ENCODE measurements around the gene ZCCHC17. TPM values are rescaled to one million over a fixed set of nuclear protein-coding genes. Genes with fewer than 3 reads are reported as not detected.

ZCCHC17 gene
- total and polyA plus RNA-seq, 2 donors (not counting 3 experiments of a cell fraction or from before 2014, with no cell fraction given) = 32.0 to 41.4 TPM

DNA sequence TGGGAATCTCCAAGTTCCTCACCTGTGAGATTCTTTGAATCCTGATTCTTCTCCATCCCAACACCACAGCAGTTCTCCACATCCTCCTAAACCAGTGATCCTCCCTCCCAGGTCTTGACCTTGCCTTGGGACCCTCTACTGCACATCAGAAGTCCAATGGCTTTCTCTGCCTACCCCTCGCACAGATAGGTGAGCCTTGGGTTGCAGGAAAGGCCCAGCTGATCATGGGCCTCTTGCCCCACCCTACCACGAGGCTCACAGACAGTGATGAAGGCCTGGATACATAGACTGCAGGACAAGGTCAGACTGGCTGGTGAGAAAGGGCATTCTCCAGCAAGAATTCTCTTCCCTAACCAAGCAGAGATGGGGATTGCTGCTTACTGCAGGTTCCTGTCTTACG, 75.2 kb downstream of the ZCCHC17 start:
- H3K79me2 ChIP-seq (ENCODE audit: control insufficient read depth, insufficient read depth, low read length) = no peaks in the 10 kb centered on the region
- FAIRE-seq = no peak
- no peak overlapping the region for H3K27ac ChIP-seq (ENCODE audit: insufficient read depth, low read depth, low read length)
- DNase-seq (ENCODE audit: low read depth, low spot score) = no peak
- BruUV-seq (replicated peaks) = no TSS peak
- H3K4me3 ChIP-seq (replicated peaks in 1 of 3; ENCODE audit: insufficient read depth in 1 of 3, low read depth in 1 of 3, low read length in 3 of 3) = no peak overlapping the region
- peaks cover 0 to 5% of the 10 kb centered on the region in 2 experiments for H3K36me3 ChIP-seq (ENCODE audit: control insufficient read depth in 2 of 2, extremely low read depth in 1 of 2, insufficient read depth in 2 of 2, low read length in 2 of 2)
- dilution Hi-C loops (cut with MboI; ENCODE audit: extremely low pct_ligation_motif_present, low sequenced_read_pairs) (no loop called here), intact Hi-C loops (cut with micrococcal nuclease) (no loop called here)
- ChIA-PET POLR2A (no interaction called here), CTCF (interaction anchor here (0.7 to 1.6 kb wide), 4 partner anchors 9 to 188 kb away, joined by 3 to 5 read pairs (median 4); no protein-coding TSS in a partner anchor)
- no peak overlapping the region for H3K4me2 ChIP-seq (ENCODE audit: insufficient read depth, low read length)
- no peak for TF ChIP-seq EZH2 (IDR thresholded peaks at IDR 0.05; ENCODE audit: borderline replicate concordance, low read depth, low read length, severe bottlenecking)
- no peak for TF ChIP-seq FOS (IDR thresholded peaks at IDR 0.05; ENCODE audit: borderline replicate concordance, insufficient read depth, low read length)
- no peak for TF ChIP-seq GATA2 (IDR thresholded peaks at IDR 0.05; ENCODE audit: insufficient read depth, insufficient read length, low read depth, low read length)
- no peak for TF ChIP-seq MYC (IDR thresholded peaks at IDR 0.05; ENCODE audit: low read depth, low read length)
- TF ChIP-seq JUN (IDR thresholded peaks at IDR 0.05; ENCODE audit: borderline replicate concordance, insufficient read depth, insufficient read length, low read depth) = no peak
- no peak overlapping the region for H2AFZ ChIP-seq (ENCODE audit: low read depth, low read length)
- H4K20me1 ChIP-seq (replicated peaks; ENCODE audit: control insufficient read depth, extremely low read depth, insufficient read depth, low read length) = no peaks in the 10 kb centered on the region
- peaks cover 6% of the 10 kb centered on the region for H3K4me1 ChIP-seq (ENCODE audit: control insufficient read depth, extremely low read depth, insufficient read depth, low read length)
- H3K9me1 ChIP-seq (replicated peaks; ENCODE audit: control insufficient read depth, extremely low read depth, insufficient read depth, low read length) = no peaks in the 10 kb centered on the region
- H3K9me3 ChIP-seq (replicated peaks; ENCODE audit: control insufficient read depth, insufficient read depth, low read length) = no peaks in the 10 kb centered on the region
- H3K9ac ChIP-seq (replicated peaks; ENCODE audit: extremely low read depth, insufficient read depth, low read length) = no peak overlapping the region
- no peaks in the 10 kb centered on the region for H3K27me3 ChIP-seq (ENCODE audit: control insufficient read depth in 2 of 2, insufficient read depth in 2 of 2, low read length in 2 of 2)

DNA sequence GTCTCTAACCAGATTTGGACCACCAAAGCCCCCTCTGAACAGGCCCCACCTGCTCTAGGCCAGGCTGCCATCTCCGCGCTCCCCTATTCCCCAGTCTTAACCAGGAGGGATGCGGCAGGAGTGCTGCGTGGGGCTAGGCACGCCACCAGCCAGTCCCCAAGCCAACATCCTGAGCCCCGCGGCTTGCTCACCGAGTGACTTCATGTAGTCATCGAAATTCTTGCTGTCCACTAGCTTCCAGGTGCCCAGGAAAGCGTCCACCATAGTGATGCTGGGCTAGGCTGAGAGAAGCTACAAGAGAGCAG, 75.9 kb downstream of the ZCCHC17 start:
- BruUV-seq (replicated peaks) = no TSS peak
- ChIA-PET POLR2A (interaction anchor here (0.6 kb wide), 1 partner anchor 629 kb away, joined by 8 read pairs; no protein-coding TSS in a partner anchor), CTCF (interaction anchor here (1.3 to 2.9 kb wide), 4 partner anchors 10 to 187 kb away, joined by 4 to 26 read pairs (median 10); no protein-coding TSS in a partner anchor)
- H3K4me1 ChIP-seq (ENCODE audit: control insufficient read depth, extremely low read depth, insufficient read depth, low read length) = peaks cover 6% of the 10 kb centered on the region
- no peaks in the 10 kb centered on the region for H3K79me2 ChIP-seq (ENCODE audit: control insufficient read depth, insufficient read depth, low read length)
- no peaks in the 10 kb centered on the region for H3K9me3 ChIP-seq (replicated peaks; ENCODE audit: control insufficient read depth, insufficient read depth, low read length)
- H3K27me3 ChIP-seq (ENCODE audit: control insufficient read depth in 2 of 2, insufficient read depth in 2 of 2, low read length in 2 of 2) = no peaks in the 10 kb centered on the region
- H3K9me1 ChIP-seq (replicated peaks; ENCODE audit: control insufficient read depth, extremely low read depth, insufficient read depth, low read length) = no peaks in the 10 kb centered on the region
- H3K4me3 ChIP-seq (replicated peaks in 1 of 3; ENCODE audit: insufficient read depth in 1 of 3, low read depth in 1 of 3, low read length in 3 of 3) = peak overlapping the region in 2 of 3 experiments; percentile 17 to 43
- H3K36me3 ChIP-seq (ENCODE audit: control insufficient read depth in 2 of 2, extremely low read depth in 1 of 2, insufficient read depth in 2 of 2, low read length in 2 of 2) = no peaks in the 10 kb centered on the region
- H4K20me1 ChIP-seq (replicated peaks; ENCODE audit: control insufficient read depth, extremely low read depth, insufficient read depth, low read length) = no peaks in the 10 kb centered on the region
- dilution Hi-C loops (cut with MboI; ENCODE audit: extremely low pct_ligation_motif_present, low sequenced_read_pairs) = no loop called here
- no peak for FAIRE-seq
- no peak overlapping the region for H3K27ac ChIP-seq (ENCODE audit: insufficient read depth, low read depth, low read length)
- peak overlapping the region; percentile 85 for H3K4me2 ChIP-seq (ENCODE audit: insufficient read depth, low read length)
- H2AFZ ChIP-seq (ENCODE audit: low read depth, low read length) = no peak overlapping the region
- no peak overlapping the region for H3K9ac ChIP-seq (replicated peaks; ENCODE audit: extremely low read depth, insufficient read depth, low read length)
- DNase-seq (ENCODE audit: low read depth, low spot score) = no peak
- TF ChIP-seq, protein P1, sequence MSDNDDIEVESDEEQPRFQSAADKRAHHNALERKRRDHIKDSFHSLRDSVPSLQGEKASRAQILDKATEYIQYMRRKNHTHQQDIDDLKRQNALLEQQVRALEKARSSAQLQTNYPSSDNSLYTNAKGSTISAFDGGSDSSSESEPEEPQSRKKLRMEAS (IDR thresholded peaks at IDR 0.05; ENCODE audit: insufficient read depth, insufficient read length) = no peak
- TF ChIP-seq GATA2 (IDR thresholded peaks at IDR 0.05; ENCODE audit: insufficient read depth, insufficient read length, low read depth, low read length) (no peak), FOS (IDR thresholded peaks at IDR 0.05; ENCODE audit: borderline replicate concordance, insufficient read depth, low read length) (no peak), POLR2A (IDR thresholded peaks at IDR 0.05; ENCODE audit: low read depth, low read length) (no peak), JUN (IDR thresholded peaks at IDR 0.05; ENCODE audit: borderline replicate concordance, insufficient read depth, insufficient read length, low read depth) (no peak), POLR2AphosphoS5 (IDR thresholded peaks at IDR 0.05; ENCODE audit: insufficient read depth, low read depth, low read length) (no peak), EZH2 (IDR thresholded peaks at IDR 0.05; ENCODE audit: borderline replicate concordance, low read depth, low read length, severe bottlenecking) (no peak), MYC (IDR thresholded peaks at IDR 0.05; ENCODE audit: low read depth, low read length) (no peak)
- TF ChIP-seq, protein P2, sequence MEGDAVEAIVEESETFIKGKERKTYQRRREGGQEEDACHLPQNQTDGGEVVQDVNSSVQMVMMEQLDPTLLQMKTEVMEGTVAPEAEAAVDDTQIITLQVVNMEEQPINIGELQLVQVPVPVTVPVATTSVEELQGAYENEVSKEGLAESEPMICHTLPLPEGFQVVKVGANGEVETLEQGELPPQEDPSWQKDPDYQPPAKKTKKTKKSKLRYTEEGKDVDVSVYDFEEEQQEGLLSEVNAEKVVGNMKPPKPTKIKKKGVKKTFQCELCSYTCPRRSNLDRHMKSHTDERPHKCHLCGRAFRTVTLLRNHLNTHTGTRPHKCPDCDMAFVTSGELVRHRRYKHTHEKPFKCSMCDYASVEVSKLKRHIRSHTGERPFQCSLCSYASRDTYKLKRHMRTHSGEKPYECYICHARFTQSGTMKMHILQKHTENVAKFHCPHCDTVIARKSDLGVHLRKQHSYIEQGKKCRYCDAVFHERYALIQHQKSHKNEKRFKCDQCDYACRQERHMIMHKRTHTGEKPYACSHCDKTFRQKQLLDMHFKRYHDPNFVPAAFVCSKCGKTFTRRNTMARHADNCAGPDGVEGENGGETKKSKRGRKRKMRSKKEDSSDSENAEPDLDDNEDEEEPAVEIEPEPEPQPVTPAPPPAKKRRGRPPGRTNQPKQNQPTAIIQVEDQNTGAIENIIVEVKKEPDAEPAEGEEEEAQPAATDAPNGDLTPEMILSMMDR (IDR thresholded peaks at IDR 0.05; ENCODE audit: extremely low read depth in 1 of 2, insufficient read depth in 1 of 2, low read depth in 1 of 2, low read length in 2 of 2) = no peak
- intact Hi-C loops (cut with micrococcal nuclease) = loop anchor here (1.0 kb wide), 1 partner anchor 50 kb away; no protein-coding TSS in a partner anchor

Measured in endothelial cell of umbilical vein (primary cell).